ENCODE data around the gene DAB1.

DAB1 gene

GRCh38 chr1:57311006-57311405 lies 112.9 kb downstream of the DAB1 start:
- no peak for DNase-seq

- no peak for DNase-seq
Observed at GRCh38 chr1:57309630-57310029, 114.2 kb downstream of the DAB1 start.

GRCh38 chr1:57307392-57308170 lies 116.3 kb downstream of the DAB1 start:
- no peak for DNase-seq

GRCh38 chr1:57304591-57304990 lies 119.3 kb downstream of the DAB1 start:
- DNase-seq: no peak

GRCh38 chr1:57302812-57303596 lies 120.9 kb downstream of the DAB1 start:
- DNase-seq: no peak

- DNase-seq: no peak
Observed at GRCh38 chr1:57300186-57300585, 123.7 kb downstream of the DAB1 start.

GRCh38 chr1:57296726-57297250 lies 127.1 kb downstream of the DAB1 start:
- no peak for DNase-seq

- DNase-seq: no peak
Observed at GRCh38 chr1:57295326-57295725, 128.5 kb downstream of the DAB1 start.

GRCh38 chr1:57294177-57294576 lies 129.7 kb downstream of the DAB1 start:
- no peak for DNase-seq

GRCh38 chr1:57293214-57293613 lies 130.6 kb downstream of the DAB1 start:
- DNase-seq: no peak

- no peak for DNase-seq
Observed at GRCh38 chr1:57289781-57290180, 134.1 kb downstream of the DAB1 start.

GRCh38 chr1:57285992-57286391 lies 137.9 kb downstream of the DAB1 start:
- no peak for DNase-seq

GRCh38 chr1:57282411-57282810 lies 141.4 kb downstream of the DAB1 start:
- no peak for DNase-seq

- no peak for DNase-seq
Observed at GRCh38 chr1:57281324-57281723, 142.5 kb downstream of the DAB1 start.

- no peak for DNase-seq
Observed at GRCh38 chr1:57279909-57280666, 143.8 kb downstream of the DAB1 start.

- no peak for DNase-seq
Observed at GRCh38 chr1:57278558-57278957, 145.3 kb downstream of the DAB1 start.

- DNase-seq: no peak
Observed at GRCh38 chr1:57277681-57278080, 146.2 kb downstream of the DAB1 start.

- no peak for DNase-seq
Observed at GRCh38 chr1:57276918-57277317, 146.9 kb downstream of the DAB1 start.

GRCh38 chr1:57272601-57273000 lies 151.3 kb downstream of the DAB1 start:
- no peak for DNase-seq

GRCh38 chr1:57272150-57272549 lies 151.7 kb downstream of the DAB1 start:
- DNase-seq: no peak

- DNase-seq: peak; percentile 4
Observed at GRCh38 chr1:57270927-57271698, 152.7 kb downstream of the DAB1 start.

GRCh38 chr1:57269630-57270225 lies 154.1 kb downstream of the DAB1 start:
- no peak for DNase-seq
